GM21529 (cell line): ENCODE measurements around the gene TTC23L.

Experiments
- ATAC-seq: cut with Tn5 transposase; IDR thresholded peaks from one replicate; pipeline ENCODE4 v1.9.1; 2021; ENCODE audit not compliant: unreplicated experiment

Gene TTC23L

GRCh38 chr5:34833090-34833489, 5.9 kb upstream of the TTC23L start:
- ATAC-seq = no peak

- ATAC-seq = no peak
Measured at GRCh38 chr5:34833976-34834793, 4.8 kb upstream of the TTC23L start.

GRCh38 chr5:34834794-34835089, 4.2 kb upstream of the TTC23L start:
- ATAC-seq = no peak

GRCh38 chr5:34835664-34836063, 3.3 kb upstream of the TTC23L start:
- no peak for ATAC-seq

- ATAC-seq = no peak
Measured at GRCh38 chr5:34841816-34842215, 2.9 kb downstream of the TTC23L start.

- no peak for ATAC-seq
Measured at GRCh38 chr5:34842554-34842953, 3.6 kb downstream of the TTC23L start.

GRCh38 chr5:34843497-34843896, 4.5 kb downstream of the TTC23L start:
- no peak for ATAC-seq

- no peak for ATAC-seq
Measured at GRCh38 chr5:34844106-34844505, 5.1 kb downstream of the TTC23L start.

GRCh38 chr5:34844999-34845398, 6.0 kb downstream of the TTC23L start:
- ATAC-seq = no peak

GRCh38 chr5:34847056-34847455, 8.1 kb downstream of the TTC23L start:
- ATAC-seq = no peak

- ATAC-seq = no peak
Measured at GRCh38 chr5:34847552-34847951, 8.6 kb downstream of the TTC23L start.

- no peak for ATAC-seq
Measured at GRCh38 chr5:34848230-34848629, 9.3 kb downstream of the TTC23L start.

GRCh38 chr5:34849253-34849652, 10.3 kb downstream of the TTC23L start:
- no peak for ATAC-seq

GRCh38 chr5:34854459-34855174, 15.7 kb downstream of the TTC23L start:
- ATAC-seq = peak; percentile 95

- ATAC-seq = no peak
Measured at GRCh38 chr5:34857161-34857560, 18.2 kb downstream of the TTC23L start.

- no peak for ATAC-seq
Measured at GRCh38 chr5:34857894-34858293, 18.9 kb downstream of the TTC23L start.

- ATAC-seq = no peak
Measured at GRCh38 chr5:34858790-34859189, 19.8 kb downstream of the TTC23L start.

GRCh38 chr5:34859253-34859652, 20.3 kb downstream of the TTC23L start:
- no peak for ATAC-seq

- ATAC-seq = no peak
Measured at GRCh38 chr5:34863946-34864345, 25.0 kb downstream of the TTC23L start.

GRCh38 chr5:34865091-34865490, 26.1 kb downstream of the TTC23L start:
- ATAC-seq = no peak

GRCh38 chr5:34866989-34867471, 28.1 kb downstream of the TTC23L start:
- ATAC-seq = no peak

GRCh38 chr5:34867660-34868059, 28.7 kb downstream of the TTC23L start:
- no peak for ATAC-seq
